PC-9 (cell line): ENCODE data around the gene TMPRSS4.

Source experiments
- EZH2 ChIP-seq: fragments of 200-600 bp; sonication (generic); IDR thresholded peaks from 2 replicates; pipeline ENCODE4 v1.8.0; 2017; ENCODE audit warnings: antibody characterized with exemption, low read depth
- TF ChIP-seq, protein P1 (sequence below): fragments of 200-600 bp; sonication (generic); conservative IDR thresholded peaks from 2 replicates; pipeline ENCODE4 v1.6.1; 2017; ENCODE audit warnings: mixed run types, antibody characterized with exemption, mild to moderate bottlenecking, moderate library complexity

DNA sequence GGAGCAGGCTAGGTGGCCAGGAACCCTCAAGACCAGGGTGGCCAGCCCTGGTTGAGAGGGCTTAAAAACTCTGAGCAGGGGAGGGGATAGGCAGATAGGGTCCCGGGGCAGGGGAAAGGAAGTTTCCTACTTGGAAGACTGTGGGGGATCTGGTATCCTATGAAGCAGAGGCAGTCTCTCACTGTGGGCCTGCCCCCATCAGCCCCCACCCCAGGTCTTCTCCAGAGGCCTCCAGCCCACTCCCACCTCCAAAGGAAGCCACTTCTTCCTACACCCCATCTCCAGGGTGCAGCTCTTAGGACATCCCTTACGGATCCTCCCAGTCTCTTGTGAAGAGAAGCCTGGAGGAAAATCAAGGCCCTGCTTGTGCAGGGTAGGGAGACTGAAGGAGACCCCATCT is 59.5 kb downstream of the TMPRSS4 start:
- no peak for TF ChIP-seq EZH2
- TF ChIP-seq, protein P1, sequence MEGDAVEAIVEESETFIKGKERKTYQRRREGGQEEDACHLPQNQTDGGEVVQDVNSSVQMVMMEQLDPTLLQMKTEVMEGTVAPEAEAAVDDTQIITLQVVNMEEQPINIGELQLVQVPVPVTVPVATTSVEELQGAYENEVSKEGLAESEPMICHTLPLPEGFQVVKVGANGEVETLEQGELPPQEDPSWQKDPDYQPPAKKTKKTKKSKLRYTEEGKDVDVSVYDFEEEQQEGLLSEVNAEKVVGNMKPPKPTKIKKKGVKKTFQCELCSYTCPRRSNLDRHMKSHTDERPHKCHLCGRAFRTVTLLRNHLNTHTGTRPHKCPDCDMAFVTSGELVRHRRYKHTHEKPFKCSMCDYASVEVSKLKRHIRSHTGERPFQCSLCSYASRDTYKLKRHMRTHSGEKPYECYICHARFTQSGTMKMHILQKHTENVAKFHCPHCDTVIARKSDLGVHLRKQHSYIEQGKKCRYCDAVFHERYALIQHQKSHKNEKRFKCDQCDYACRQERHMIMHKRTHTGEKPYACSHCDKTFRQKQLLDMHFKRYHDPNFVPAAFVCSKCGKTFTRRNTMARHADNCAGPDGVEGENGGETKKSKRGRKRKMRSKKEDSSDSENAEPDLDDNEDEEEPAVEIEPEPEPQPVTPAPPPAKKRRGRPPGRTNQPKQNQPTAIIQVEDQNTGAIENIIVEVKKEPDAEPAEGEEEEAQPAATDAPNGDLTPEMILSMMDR, result no peak
